Lower leg skin (tissue), 3 donors: ENCODE measurements around the gene USP46.

Experiments used
- CTCF ChIP-seq, 3 donors: fragments of 450-650 bp; IDR thresholded peaks; one replicate each; pipeline ENCODE4 v1.5.1; 2016; ENCODE audit warnings: antibody characterized with exemption in 3 of 3, mild to moderate bottlenecking in 3 of 3, moderate library complexity in 2 of 3
- POLR2A ChIP-seq, 2 donors: fragments of 450-650 bp; IDR thresholded peaks; one replicate each; pipeline ENCODE4 v1.6.1; 2016 to 2017; ENCODE audit warnings: antibody characterized with exemption in 2 of 2, mild to moderate bottlenecking in 1 of 2, moderate library complexity in 1 of 2

GRCh38 chr4:52640808-52641565 lies 18.1 kb downstream of the USP46 start:
- TF ChIP-seq CTCF (IDR thresholded peaks at IDR 0.05) = no peak
- no peak for TF ChIP-seq POLR2A (IDR thresholded peaks at IDR 0.05)
